T-helper 2 cell treated with Interferon-gamma antibody and Interleukin-4, amounts not matched to agents 100 ng/mL and 5 ng/mL, for 36 hours (primary cell): ENCODE data around the gene EEFSEC. TPM values are rescaled to one million over a fixed set of nuclear protein-coding genes. Genes with fewer than 3 reads are reported as not detected.

Experiments used
- intact Hi-C: fragments of 100-400 bp; cut with micrococcal nuclease; formaldehyde crosslinking; loops from one replicate; pipeline ENCODE4 v1.15.1; 2023
- total RNA-seq: library from RNA; stranded (reverse); gene quantifications from 2 replicates; pipeline ENCODE4 v1.2.3, GENCODE V29; 2022

Gene EEFSEC
- total RNA-seq, 1 donor from 2014 or later = 18.2 TPM

DNA sequence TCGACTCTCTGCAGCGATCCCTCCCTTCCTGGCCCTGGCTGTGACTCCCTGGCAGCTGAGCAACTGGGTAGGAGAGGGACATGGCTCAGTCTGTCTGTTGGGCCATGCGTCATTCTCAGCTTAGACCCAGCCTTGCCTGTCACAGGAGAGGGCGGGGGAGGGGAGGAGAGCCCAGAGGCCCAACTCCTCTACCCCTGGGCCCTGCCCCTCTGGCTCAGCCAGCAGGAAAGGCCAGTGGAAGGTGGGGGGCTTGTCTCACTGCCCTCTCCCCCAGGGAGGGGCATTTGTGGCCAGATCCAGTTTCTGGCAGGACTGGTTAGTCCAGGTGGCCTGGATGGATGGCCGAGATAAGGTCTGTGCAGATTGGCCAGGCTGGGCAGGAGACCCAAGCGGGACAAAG is 281.8 kb downstream of the EEFSEC start:
- intact Hi-C loops = no loop called here

DNA sequence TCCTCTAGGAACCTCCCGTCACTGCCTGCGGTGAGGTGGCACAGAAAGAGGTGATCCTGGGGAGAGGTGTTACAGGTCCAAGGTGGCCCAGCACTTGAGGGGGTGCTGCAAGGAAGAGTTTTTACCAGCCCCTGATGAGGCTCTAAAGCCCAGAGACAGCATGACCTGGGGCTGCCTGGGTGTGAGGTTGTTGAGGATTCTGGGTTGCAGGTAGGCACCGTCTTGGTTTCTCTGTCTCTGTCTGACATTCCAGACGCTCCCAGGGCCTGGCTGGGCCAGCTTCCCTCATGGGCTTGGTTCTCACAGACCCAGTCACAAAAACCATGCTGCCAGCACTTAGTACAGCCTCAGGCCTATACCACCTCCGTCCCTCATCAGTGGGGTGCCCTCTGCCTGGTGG is 282.3 kb downstream of the EEFSEC start:
- intact Hi-C loops = no loop called here

DNA sequence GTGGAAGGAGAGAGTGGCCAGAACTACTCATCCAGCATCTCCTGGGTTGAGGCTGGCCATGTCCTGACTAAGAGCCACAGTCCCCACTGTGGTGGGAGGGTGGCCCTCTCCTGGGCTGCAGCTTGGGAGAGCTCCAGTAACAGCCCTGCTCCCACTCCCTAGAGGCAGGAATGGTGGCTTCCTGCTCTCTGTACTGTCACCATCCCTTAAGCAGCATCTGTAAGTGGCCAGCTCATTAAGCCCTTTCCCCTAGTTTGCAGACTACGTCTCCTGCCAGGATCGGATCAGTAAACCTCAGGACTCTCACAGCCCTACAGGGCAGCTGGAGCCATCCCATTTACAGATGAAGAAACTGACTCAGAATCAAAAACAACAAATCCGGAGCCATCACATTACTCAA is 282.9 kb downstream of the EEFSEC start:
- intact Hi-C loops = no loop called here

DNA sequence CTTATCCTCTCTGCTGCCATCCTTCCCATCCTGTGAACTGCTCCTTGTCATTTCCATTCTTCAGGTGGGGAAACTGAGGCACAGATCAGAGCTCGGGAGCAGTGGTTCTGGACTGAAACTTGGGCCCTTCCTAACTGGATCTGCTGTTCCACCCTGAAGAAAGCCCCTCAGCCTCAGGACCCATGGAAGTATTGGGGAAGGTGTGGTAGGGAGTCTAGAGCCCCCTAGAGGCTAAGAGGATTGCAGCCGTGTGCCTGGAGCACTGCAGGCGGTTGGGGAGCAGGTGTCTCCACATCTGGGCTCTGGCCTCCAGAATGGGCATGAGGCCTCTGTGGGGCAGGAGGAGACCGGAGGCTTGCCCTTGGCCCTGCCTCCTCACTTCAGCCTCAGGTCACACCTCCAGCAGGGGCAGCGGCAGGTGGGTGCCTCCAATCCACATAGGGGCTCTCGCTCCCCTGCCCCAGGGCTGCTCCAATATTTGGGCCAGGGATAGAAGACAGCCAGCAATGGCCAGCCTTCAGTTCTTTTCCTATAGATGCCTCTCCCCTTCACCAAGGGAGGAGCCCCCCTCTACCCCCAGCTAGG is 285.3 kb downstream of the EEFSEC start:
- intact Hi-C loops = no loop called here

DNA sequence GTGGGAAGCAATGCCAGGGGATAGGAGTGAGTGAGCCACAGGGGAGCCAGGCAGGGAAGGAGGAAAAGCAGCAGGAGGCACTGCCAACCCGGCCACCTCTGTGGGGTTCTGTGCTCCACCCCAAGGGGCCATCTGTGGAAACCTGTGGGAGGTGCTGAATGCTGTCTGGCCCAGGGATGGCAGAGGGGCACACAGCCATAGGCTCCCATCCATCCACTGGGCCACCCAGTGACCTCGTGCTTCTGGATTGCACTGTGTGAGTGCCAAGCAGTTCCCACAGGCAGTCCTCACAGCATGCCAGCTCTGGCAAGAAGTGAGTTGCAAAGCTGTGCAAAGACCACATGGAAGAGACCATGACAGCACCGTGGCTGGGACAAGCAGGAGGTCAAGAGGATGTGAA is 285.9 kb downstream of the EEFSEC start:
- intact Hi-C loops = no loop called here

DNA sequence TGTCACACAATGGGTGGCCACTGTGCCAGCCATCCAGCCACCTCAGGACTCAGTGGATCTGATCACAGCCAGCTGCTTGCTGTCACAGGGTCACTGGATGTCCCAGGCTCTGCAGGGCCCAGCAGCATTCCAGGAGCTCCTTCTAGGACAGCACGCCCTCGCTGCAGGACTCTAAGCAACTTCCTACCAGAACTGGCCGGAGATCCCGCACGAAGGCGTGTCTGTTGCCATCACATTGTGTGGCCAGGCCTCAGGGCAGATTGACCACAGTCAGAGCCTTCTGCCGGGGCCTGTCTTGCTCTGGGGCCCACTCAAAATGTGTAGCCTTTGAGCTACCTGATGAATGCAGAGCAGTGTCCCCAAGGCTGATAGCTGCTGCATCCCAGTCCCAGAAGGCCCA is 288.8 kb downstream of the EEFSEC start:
- intact Hi-C loops = no loop called here

DNA sequence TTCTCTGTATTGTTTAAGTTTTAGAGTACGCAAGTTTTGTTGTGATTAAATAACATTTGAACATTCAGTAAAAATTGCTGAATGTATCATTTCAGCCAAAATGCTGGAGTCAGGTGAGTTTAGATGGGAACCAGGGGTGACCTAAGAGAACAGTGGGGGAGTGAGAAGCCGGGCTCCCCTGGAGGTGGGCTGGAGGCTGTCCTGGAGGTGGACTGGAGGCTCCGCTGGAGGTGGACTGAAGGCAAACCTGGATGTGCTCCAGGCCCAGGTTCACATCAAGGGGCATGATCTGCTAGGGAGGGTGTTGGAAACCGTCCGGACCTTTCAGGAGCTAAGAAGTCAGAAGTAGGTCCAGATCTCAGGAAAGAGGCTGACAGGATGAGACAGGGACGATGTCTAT is 289.7 kb downstream of the EEFSEC start:
- intact Hi-C loops = no loop called here

DNA sequence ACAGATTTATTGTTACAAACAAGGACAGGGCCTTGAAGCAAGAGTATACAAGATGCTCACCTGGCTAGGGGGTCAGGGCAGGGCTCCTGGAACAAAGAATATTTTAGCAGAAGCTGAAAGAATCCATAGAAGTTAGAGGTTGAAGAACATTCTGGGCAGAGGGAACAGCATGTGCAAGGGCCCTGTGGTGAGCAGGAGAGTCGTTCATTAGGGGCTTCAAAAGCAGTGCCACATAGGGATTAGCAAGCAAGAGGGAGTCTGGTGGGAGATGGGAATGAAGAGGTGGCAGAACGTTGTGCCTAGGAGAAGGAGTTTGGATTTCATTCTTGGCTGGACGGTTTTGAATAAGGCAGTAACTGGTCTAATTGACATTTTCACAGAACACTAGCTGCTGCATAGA is 290.5 kb downstream of the EEFSEC start:
- intact Hi-C loops = no loop called here

DNA sequence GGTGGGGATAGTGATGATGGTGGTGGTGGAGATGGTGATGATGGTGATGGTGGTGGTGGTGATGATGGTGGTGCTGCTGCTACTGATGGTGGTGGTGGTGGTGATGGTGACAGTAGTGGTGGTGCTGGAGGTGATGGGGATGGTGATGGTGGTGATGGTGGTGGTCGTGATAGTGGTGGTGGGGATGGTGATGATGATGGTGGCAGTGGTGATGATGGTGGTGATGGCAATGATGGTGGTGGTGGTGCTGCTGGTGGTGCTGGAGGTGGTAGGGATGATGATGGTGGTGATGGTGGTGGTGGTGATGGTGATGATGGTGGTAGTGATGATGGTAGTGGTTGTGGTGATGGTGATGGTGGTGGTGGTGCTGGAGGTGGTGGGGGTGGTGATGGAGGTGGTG is 292.1 kb downstream of the EEFSEC start:
- intact Hi-C loops = no loop called here

DNA sequence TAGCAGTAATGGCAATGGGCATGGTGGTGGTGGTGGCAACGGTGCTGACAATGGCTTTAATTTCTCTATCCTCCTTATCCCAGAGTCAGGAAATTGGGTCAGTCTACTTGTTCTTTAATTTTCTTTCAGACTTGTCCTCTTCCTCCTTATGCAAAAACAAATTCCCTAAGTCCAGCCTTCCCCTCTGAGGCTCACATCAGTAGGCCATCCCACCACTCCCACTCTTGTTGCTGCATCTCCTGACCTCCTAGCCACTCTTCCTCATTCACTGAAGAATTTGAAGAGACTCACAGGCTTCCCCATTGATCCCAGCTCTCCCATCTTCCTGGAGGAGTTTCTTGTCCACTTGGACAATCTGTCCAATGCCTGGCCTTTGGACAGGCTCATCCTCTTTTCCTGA is 293.5 kb downstream of the EEFSEC start:
- intact Hi-C loops = no loop called here

DNA sequence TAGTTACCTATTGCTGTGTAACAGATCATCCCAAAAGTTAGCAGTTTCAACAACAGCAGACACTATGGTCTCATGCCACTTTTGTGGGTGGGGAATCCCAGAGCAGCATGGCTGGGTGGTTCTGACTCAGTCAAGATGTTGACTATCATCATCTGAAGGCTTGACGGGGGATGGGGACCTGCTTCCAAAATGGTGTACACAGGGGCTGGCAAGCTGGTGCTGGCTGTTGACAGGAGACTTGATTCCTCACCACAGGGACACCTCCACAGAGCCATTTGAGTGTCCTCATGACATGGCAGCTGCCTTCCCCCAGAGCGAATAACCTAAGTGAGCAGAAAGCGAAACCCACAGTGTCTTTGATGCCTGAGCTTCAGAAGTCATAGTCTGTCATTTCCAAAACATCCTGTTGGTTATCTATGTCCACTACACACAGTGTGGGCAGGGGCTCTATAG is 294.3 kb downstream of the EEFSEC start:
- intact Hi-C loops = no loop called here

DNA sequence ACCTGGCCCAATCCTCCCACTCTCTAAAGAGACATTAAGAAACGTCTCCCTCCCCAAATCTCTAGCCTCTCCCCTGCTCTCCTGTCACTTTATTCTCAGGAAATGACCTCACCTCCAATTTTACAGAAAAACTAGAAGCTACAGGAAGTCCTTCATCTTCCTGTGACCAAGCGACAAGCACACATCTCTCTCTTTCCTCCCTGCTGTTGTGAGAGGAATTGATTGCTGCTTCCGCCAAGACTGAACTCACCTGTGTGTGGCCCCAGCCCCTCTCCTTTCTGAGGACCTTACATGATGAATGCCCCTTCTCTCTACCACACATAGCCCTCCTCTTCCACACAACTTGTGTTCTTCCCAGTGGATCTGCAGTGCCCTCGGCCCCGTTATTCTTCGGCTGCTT is 295.2 kb downstream of the EEFSEC start:
- intact Hi-C loops = no loop called here

DNA sequence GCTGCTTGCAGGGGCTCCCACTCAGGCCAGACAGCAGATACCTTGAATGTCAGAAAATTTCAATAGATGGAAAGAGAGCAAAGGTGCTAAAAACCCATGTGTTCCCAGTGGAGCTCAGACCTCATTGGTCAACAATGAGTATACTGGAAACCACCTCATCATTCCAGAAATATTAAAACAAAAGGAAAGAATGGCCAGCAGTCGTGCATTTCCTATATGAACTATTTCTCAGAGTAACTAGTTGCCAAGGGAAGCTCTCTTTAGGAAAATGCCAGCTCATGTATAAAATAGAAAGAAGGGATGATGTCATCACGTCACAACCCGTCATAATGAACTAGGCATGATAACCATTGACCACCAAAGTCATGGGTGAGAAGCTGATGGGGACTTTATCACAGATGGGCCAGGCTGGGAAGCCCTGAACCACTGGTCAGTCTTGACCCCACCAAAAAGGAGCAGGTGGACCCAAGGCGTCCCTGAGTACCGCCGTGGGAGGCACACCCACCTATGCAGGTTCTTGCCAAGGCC is 295.9 kb downstream of the EEFSEC start:
- intact Hi-C loops = no loop called here

DNA sequence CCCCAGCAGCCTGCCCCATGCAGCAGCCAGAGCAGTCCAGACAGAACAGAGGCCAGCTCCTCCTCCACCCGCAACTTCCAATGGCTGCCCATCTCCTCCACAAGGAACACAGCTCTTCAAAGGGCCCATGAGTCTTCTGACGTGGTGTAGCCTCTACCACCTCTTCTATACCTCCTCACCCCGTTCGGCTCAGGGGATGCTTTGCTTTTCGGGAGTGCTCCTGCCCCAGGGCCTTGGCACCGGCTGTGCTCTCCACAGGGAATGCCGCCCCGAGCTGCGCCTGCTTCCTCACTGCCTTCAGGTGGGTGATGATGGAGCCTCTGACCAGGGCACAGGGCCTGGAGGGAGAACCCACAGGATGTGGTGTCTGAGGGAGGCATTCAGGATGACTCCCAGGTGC is 298.8 kb downstream of the EEFSEC start:
- intact Hi-C loops = no loop called here

DNA sequence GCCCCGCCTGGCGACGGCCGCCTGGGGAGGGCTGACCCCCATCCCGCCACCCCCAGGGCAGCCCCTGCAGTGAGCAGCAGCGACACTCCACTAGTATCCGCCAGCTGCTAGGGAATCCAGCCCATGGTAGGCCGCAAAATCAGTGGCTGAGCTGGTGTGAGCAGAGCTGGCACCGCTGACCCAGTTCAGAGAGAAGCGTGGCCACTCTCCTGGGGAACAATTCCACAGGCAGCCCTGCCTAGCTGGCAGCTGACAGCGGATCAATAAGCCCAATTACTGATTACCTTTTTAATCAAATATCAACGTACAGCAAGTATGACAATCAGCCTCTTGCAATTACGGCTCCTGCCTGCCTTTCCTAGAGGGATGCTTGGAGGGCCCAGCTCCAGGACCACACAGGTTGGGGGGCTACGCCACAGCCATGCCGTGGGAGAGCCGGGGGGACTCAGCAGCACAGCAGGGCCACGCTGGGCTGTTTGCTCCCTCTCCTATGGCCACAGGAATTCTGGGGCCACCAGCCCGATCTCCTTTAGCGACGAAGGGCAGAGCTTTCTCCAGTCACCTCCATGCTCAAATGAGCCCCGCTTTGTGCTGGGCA is 299.5 kb downstream of the EEFSEC start:
- intact Hi-C loops = no loop called here

DNA sequence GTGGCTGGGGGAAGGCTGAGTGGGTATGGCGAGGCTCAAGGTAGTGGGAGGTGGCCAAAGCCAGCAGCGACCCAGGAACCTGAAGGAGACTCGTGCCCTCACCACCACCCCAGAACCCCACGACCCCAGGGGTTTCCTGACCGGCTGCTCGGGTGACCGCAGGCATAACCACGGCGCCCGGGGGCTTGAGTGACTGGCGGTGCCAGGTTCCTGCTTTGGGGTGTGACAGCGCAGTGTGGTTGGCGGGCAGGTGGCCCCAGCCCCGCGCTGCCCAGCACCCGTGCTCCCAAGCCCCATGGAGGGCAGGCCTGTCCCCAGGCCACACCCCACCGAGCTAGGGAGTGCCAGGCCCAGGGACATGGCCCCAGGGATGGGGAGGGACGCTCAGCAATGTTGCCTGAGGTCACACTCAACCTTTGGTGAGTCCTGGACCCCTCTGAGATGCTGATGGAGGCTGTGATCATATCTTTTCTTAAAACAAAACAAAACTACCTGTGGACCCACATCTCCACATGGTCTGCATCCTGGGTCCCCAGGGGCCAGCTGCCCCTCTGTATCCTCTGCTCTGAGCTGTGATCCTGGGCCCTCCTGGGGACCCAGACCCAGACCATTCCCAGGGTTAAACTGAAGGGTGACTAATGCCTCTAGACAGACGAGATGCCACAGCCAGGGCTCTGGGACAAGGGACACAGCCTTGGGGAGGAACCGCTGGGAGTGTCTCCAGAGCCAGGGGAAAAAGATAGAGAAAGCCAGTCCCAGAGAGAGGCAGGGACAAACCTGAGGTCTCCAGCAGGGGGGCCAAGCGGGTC is 300.4 kb downstream of the EEFSEC start:
- intact Hi-C loops = no loop called here

DNA sequence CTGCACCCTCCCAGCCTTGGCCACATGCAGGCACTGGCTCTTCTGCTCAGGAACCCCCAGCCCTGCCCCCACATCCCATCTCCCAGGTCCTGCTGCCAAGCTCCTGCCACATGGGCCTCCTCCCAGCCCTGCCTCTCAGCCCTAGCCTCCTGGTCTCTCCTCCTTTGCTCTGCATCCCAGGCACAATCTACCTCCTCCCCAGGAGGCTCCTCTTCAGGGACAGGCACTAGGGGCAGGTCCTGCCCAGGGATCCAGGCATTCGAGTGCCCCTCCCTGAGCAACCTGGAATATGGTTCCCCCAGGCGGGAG is 301.0 kb downstream of the EEFSEC start:
- intact Hi-C loops = no loop called here

DNA sequence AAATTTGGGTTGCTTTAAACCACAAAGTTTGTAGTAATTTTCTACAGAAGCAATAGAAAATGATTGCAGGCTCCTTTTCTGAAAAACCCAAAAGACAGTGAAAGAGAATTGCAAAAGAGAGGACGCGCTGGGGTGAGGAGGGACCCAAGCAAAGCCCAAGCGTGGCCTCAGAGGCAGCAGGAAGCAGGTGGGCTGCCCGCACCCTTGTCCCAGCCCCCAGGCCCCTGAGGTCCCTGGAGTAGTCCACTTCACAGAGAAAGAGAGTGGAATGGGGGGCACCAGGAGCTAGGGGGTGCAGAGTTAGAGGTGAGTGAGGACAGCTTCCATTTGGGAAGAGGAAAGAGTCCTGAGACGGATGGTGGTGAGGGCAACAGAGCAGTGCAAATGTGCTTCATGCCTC is 301.8 kb downstream of the EEFSEC start:
- intact Hi-C loops = no loop called here

DNA sequence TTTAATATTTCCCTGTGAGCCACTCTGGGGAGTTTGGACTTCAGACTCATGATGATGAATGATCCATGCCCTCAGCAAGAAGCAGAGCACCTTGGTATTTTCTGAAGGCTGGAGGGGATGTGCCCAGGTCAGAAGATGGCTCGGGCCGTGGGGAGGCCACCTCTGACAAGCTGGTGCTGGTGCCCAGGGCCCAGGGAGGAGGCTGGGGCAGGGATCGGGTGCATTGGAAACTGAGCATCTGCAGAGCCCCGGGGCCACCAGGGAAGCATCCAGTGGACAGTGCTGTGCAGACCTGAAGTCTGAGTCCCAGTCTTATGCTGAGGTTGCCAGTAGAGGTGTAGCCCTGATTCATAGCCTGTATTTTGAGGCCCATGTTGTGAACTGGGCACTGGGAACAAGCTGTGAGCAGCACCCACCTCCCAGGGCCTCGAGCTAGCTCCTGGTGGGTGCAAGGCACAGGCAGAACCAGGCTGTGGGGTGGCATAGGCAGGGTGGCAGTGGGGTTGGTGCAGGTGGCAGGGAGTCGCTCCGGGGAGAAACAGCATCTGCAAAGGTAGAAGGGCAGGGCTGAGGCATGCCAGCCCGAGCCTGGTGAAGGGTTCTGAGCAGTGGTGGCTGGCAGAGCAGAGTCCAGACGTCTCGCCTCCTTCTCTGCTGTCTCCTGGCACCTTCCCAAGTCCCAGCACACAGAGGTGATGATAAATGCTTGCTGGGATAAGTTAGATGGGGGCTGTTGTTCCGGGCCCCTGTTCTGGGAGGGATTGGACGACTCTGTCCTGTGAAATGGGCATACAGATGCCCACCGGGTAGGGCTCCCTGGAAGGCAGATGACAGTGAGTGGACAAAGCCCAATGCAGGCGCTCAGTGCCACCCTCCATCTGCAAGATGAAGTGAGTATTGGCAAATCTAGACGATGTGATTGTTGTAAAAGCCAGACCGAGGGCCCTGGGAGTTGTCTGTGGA is 302.8 kb downstream of the EEFSEC start:
- intact Hi-C loops = no loop called here

DNA sequence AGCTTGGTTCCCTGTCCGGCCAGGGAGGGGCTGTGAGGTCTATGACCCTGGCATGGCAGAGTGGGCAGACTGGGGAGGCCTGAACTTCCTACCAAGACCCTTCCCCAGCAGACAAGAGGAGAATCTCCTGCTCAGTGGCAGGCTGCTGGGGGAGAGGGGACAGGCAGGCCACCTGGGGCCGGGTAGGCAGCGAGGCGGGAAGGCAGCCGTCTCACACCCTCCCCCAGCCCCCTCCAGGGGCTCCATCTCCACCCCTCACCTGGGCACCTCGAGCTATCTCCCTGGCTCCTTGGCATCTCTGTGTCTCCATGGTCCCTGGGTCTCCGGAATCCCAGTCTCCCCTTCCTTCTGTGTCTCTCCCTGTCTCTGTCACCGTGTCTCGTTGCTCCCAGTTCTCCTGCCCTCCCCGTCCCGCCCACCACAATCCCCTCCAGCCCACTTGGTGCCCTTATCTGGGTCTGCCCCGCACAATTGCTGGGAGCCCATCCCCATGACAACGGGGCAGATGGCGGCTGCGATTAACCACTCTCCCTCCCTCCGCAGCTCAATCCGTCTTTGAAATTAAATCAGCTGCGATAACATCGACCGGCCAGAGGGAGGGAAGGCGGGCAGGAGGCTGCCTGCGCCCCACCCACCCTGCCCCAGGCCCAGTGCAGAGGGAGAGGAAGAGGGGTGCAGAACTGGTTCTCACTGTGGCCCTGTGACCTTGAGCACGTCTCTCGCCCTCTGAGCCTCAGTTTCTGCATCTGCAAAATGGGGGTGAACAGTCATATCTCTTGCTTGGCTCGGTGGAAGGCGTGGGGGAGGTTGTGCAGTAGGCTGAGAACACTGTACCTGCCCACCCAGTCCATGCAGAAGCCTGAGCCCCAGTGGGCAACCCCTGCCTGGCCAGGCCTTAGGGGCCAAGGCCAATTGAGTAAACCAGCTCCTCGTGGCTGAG is 303.8 kb downstream of the EEFSEC start:
- intact Hi-C loops = no loop called here
